Measurements from ENCODE around the gene REG3A. TPM values are rescaled to one million over a fixed set of nuclear protein-coding genes. Genes with fewer than 3 reads are reported as not detected.

REG3A gene
- total RNA-seq, 1 experiment from 2014 or later, result not detected

- H3K79me2 ChIP-seq (ENCODE audit: insufficient read depth, low read length), result no peaks in the 10 kb centered on the region
- no peak overlapping the region for H3K27ac ChIP-seq (ENCODE audit: insufficient read length, low read depth, low read length)
- no peak overlapping the region for H2BK5ac ChIP-seq (ENCODE audit: insufficient read length, low read length)
- H4K20me1 ChIP-seq (ENCODE audit: control insufficient read depth, insufficient read depth, insufficient read length), result no peaks in the 10 kb centered on the region
- no peak overlapping the region for H2AK5ac ChIP-seq (ENCODE audit: insufficient read length, low read length)
- no peak overlapping the region for H4K91ac ChIP-seq (ENCODE audit: insufficient read length, low read depth, low read length)
- no peak overlapping the region for H2BK12ac ChIP-seq (ENCODE audit: insufficient read length, low read depth, low read length)
- Mint-ChIP-seq H3K36me3 (ENCODE audit: insufficient read depth in 1 of 3, low read depth in 3 of 3) (no peaks in the 10 kb centered on the region), H3K27ac (no peak overlapping the region; a peak in 1 of 7 replicates), H3K9me3 (peaks cover 0 to 6% of the 10 kb centered on the region in 2 experiments; a peak in 2 of 5 replicates), H3K4me1 (peaks cover 7 to 24% of the 10 kb centered on the region in 2 experiments), H3K4me3 (no peak overlapping the region), H3K27me3 (ENCODE audit: low read depth) (peaks cover 66% of the 10 kb centered on the region)
- no peaks in the 10 kb centered on the region for H3K23me2 ChIP-seq (ENCODE audit: insufficient read length, low read depth, low read length, poor library complexity, severe bottlenecking)
- no peaks in the 10 kb centered on the region for H3K9me3 ChIP-seq (ENCODE audit: control insufficient read depth, low read depth, low read length)
- H3K4ac ChIP-seq (ENCODE audit: low read depth, low read length), result no peak overlapping the region
- H3K27me3 ChIP-seq (ENCODE audit: insufficient read depth, low read length), result no peaks in the 10 kb centered on the region
- no CpG with 5 or more reads among the region's 7 CpGs for WGBS (ENCODE audit: extremely low coverage, insufficient read length, low lambda C conversion rate)
- H2BK120ac ChIP-seq (ENCODE audit: low read depth, low read length, poor library complexity, severe bottlenecking), result no peak overlapping the region
- H2BK20ac ChIP-seq (ENCODE audit: low read depth, low read length, poor library complexity, severe bottlenecking), result no peak overlapping the region
- H4K5ac ChIP-seq (ENCODE audit: insufficient read length, low read depth, low read length), result no peak overlapping the region
- no peak overlapping the region for H2AFZ ChIP-seq (ENCODE audit: low read length)
- no peak overlapping the region for H3K23ac ChIP-seq (ENCODE audit: insufficient read length, low read depth, low read length)
- H3K4me1 ChIP-seq (ENCODE audit: insufficient read depth, low read length), result no peaks in the 10 kb centered on the region
- no peak overlapping the region for H3K18ac ChIP-seq (ENCODE audit: insufficient read length, low read depth, low read length)
- H3K4me2 ChIP-seq (ENCODE audit: insufficient read depth, insufficient read length, low read length), result no peak overlapping the region
- no peak overlapping the region for H3K14ac ChIP-seq (ENCODE audit: insufficient read depth, low read length)
- H3K9ac ChIP-seq (ENCODE audit: extremely low read depth, insufficient read length, low read length), result no peak overlapping the region
- TF ChIP-seq CTCF (conservative IDR thresholded peaks at IDR 0.05), result no peak
- no peak overlapping the region for H2BK15ac ChIP-seq (ENCODE audit: low read depth, low read length)
- no peaks in the 10 kb centered on the region for H3K79me1 ChIP-seq (ENCODE audit: insufficient read depth, low read depth, low read length, poor library complexity, severe bottlenecking)
- H3K56ac ChIP-seq (ENCODE audit: insufficient read length, low read depth, low read length), result no peak overlapping the region
- DNase-seq, result no peak
- H4K8ac ChIP-seq (replicated peaks; ENCODE audit: insufficient read length, low read depth, low read length), result no peak overlapping the region
- no peak overlapping the region for H3T11ph ChIP-seq (ENCODE audit: low read length)
Measured at GRCh38 chr2:79191816-79192215, 32.3 kb upstream of the REG3A start.

All from H9 (cell line).